HTERT RPE-1 (cell line): ENCODE measurements around the gene FIGNL1.

Experiments used
- in situ Hi-C: fragments of 300-500 bp; cut with MboI; formaldehyde crosslinking; loops from 4 replicates; pipeline ENCODE4 v1.14.3; 2020; ENCODE audit warnings: low sequenced_read_pairs

FIGNL1 gene

GRCh38 chr7:50400114-50400513 is 50.0 kb downstream of the FIGNL1 start:
- in situ Hi-C loops: no loop called here

GRCh38 chr7:50399635-50400034 is 50.5 kb downstream of the FIGNL1 start:
- in situ Hi-C loops: no loop called here

- in situ Hi-C loops: no loop called here
Observed at GRCh38 chr7:50399206-50399605, 50.9 kb downstream of the FIGNL1 start.

- in situ Hi-C loops: no loop called here
Observed at GRCh38 chr7:50397971-50398324, 52.2 kb downstream of the FIGNL1 start.

GRCh38 chr7:50397320-50397970 is 52.7 kb downstream of the FIGNL1 start:
- in situ Hi-C loops: no loop called here

- in situ Hi-C loops: no loop called here
Observed at GRCh38 chr7:50396856-50397255, 53.3 kb downstream of the FIGNL1 start.

GRCh38 chr7:50394315-50394714 is 55.8 kb downstream of the FIGNL1 start:
- in situ Hi-C loops: no loop called here
